Stomach (tissue), 9 donors: ENCODE data around the gene HSPG2. TPM values are rescaled to one million over a fixed set of nuclear protein-coding genes. Genes with fewer than 3 reads are reported as not detected.

Experiments used
- DNase-seq, 2 donors: peaks; one replicate each; pipeline versions ENCODE4 v3.0.0 to v3.0.0-alpha.2; 2013 to 2019
- H3K27ac ChIP-seq, 5 donors: fragments of 200-600 bp in 4 of 5; sonication (generic) in 4 of 5; one replicate each; pipeline ENCODE4 v1.5.1; 2013 to 2019; ENCODE audit warnings: mild to moderate bottlenecking in 1 of 5, moderate library complexity in 1 of 5
- H3K27me3 ChIP-seq, 3 donors: fragments of 200-600 bp; sonication (generic); one replicate each; pipeline ENCODE4 v1.5.1; 2017 to 2019; ENCODE audit warnings: mixed run types in 1 of 3
- H3K36me3 ChIP-seq, 4 donors: fragments of 200-600 bp; sonication (generic); 1 replicate in 3 of 4; 2 replicates in 1 of 4; pipeline ENCODE4 v1.5.1; 2016 to 2019
- H3K4me1 ChIP-seq, 4 donors: fragments of 200-600 bp; sonication (generic); one replicate each; pipeline ENCODE4 v1.5.1; 2016 to 2019
- H3K4me3 ChIP-seq, 4 donors: fragments of 200-600 bp; sonication (generic) in 3 of 4; one replicate each; pipeline ENCODE4 v1.5.1; 2016 to 2019; ENCODE audit warnings: mild to moderate bottlenecking in 1 of 4
- H3K9me3 ChIP-seq, 4 donors: fragments of 200-600 bp; sonication (generic); one replicate each; pipeline ENCODE4 v1.5.1; 2016 to 2019
- EP300 ChIP-seq: sonication (generic); formaldehyde crosslinking; IDR thresholded peaks from one replicate; pipeline ENCODE4 v1.6.1; 2017; ENCODE audit warnings: antibody characterized with exemption
- POLR2A ChIP-seq, 4 donors: fragments of 450-650 bp; IDR thresholded peaks; one replicate each; pipeline ENCODE4 v1.6.1; 2016; ENCODE audit warnings: antibody characterized with exemption in 4 of 4, control low read depth in 2 of 4, mild to moderate bottlenecking in 1 of 4, moderate library complexity in 1 of 4
- POLR2AphosphoS5 ChIP-seq, 3 donors: sonication (generic); formaldehyde crosslinking; IDR thresholded peaks; one replicate each; pipeline ENCODE4 v1.6.1; 2016; ENCODE audit warnings: antibody characterized with exemption in 3 of 3
- WGBS, 5 donors: extraction: QIAGEN DNeasy Blood & Tissue Kit in 3 of 5; methylation state at CpG; one replicate each; pipeline versions ENCODE4 v1.1.5 to v1.1.7; 2013 to 2018; 5-methylcytosine and 5-hydroxymethylcytosine counted together
- intact Hi-C: fragments of 100-400 bp; cut with DNase I; formaldehyde crosslinking; loops from one replicate; pipeline ENCODE4 v1.15.1; 2023; ENCODE audit warnings: low total_unique reads
- polyA plus RNA-seq, 3 donors: library from polyadenylated mRNA; stranded (reverse); fragments of 200-250 nt; gene quantifications; one replicate each; pipeline ENCODE4 v1.2.3, GENCODE V29; 2013
- total RNA-seq, 5 donors: library from RNA; depleted of rRNA; stranded (reverse); fragments of >200 nt; gene quantifications; one replicate each; pipeline versions ENCODE4 v1.1.0 to v1.2.3, GENCODE V29; 2014 to 2016
- TF ChIP-seq, protein P1 (sequence below), 7 experiments: fragments of 450-650 bp in 4 of 7; fragments of 200-600 bp in 3 of 7; sonication (generic) in 3 of 7; IDR thresholded peaks; one replicate each; pipeline ENCODE4 v1.5.1; 2016 to 2019; ENCODE audit warnings: antibody characterized with exemption in 7 of 7, control low read depth in 2 of 7, mild to moderate bottlenecking in 1 of 7
- donor health status: healthy with polysubstance abuse.
- donor health status: Bipolar disorder and iron deficiency.
- donor health status: healthy.

The HSPG2 gene
- total and polyA plus RNA-seq, 8 donors: 21.7 to 504 (median 133) TPM

GRCh38 chr1:21903638-21904453 is 33.3 kb downstream of the HSPG2 start:
- 53 to 62% (median 61%) methylated on average over 24 to 26 of the region's 26 CpGs for WGBS, 5 donors
- no peak for DNase-seq
- TF ChIP-seq, protein P1, sequence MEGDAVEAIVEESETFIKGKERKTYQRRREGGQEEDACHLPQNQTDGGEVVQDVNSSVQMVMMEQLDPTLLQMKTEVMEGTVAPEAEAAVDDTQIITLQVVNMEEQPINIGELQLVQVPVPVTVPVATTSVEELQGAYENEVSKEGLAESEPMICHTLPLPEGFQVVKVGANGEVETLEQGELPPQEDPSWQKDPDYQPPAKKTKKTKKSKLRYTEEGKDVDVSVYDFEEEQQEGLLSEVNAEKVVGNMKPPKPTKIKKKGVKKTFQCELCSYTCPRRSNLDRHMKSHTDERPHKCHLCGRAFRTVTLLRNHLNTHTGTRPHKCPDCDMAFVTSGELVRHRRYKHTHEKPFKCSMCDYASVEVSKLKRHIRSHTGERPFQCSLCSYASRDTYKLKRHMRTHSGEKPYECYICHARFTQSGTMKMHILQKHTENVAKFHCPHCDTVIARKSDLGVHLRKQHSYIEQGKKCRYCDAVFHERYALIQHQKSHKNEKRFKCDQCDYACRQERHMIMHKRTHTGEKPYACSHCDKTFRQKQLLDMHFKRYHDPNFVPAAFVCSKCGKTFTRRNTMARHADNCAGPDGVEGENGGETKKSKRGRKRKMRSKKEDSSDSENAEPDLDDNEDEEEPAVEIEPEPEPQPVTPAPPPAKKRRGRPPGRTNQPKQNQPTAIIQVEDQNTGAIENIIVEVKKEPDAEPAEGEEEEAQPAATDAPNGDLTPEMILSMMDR (IDR thresholded peaks at IDR 0.05): no peak
- TF ChIP-seq EP300: no peak
- no peak for TF ChIP-seq POLR2A (IDR thresholded peaks at IDR 0.05)
- no peak for TF ChIP-seq POLR2AphosphoS5 (IDR thresholded peaks at IDR 0.05)
- Histone ChIP-seq H3K4me3 (no peak overlapping the region), H3K9me3 (no peaks in the 10 kb centered on the region), H3K36me3 (peaks cover 0 to 4% (median 0%) of the 10 kb centered on the region in 4 donors), H3K27me3 (no peaks in the 10 kb centered on the region), H3K27ac (peak overlapping the region; percentile 54 to 97 (median 92)), H3K4me1 (peaks cover 98 to 100% (median 99%) of the 10 kb centered on the region in 4 donors)
- intact Hi-C loops: no loop called here

GRCh38 chr1:21902026-21903012 is 34.8 kb downstream of the HSPG2 start:
- H3K27me3 ChIP-seq: no peaks in the 10 kb centered on the region
- TF ChIP-seq, protein P1 (IDR thresholded peaks at IDR 0.05): no peak
- TF ChIP-seq POLR2A (IDR thresholded peaks at IDR 0.05): no peak
- no peak for TF ChIP-seq POLR2AphosphoS5 (IDR thresholded peaks at IDR 0.05)
- TF ChIP-seq EP300: no peak
- DNase-seq: no peak
- H3K4me1 ChIP-seq: peaks cover 96 to 100% (median 99%) of the 10 kb centered on the region in 4 donors
- 27 to 44% (median 36%) methylated on average over 18 to 20 of the region's 20 CpGs for WGBS, 5 donors
- peak overlapping the region; percentile 38 to 97 (median 92) for H3K27ac ChIP-seq
- intact Hi-C loops: no loop called here
- peaks cover 0 to 4% (median 0%) of the 10 kb centered on the region in 4 donors for H3K36me3 ChIP-seq
- no peaks in the 10 kb centered on the region for H3K9me3 ChIP-seq
- no peak overlapping the region for H3K4me3 ChIP-seq

- Histone ChIP-seq H3K27me3 (no peaks in the 10 kb centered on the region), H3K9me3 (no peaks in the 10 kb centered on the region), H3K36me3 (peaks cover 0 to 4% (median 0%) of the 10 kb centered on the region in 4 donors), H3K4me3 (no peak overlapping the region), H3K4me1 (peaks cover 96 to 100% (median 99%) of the 10 kb centered on the region in 4 donors), H3K27ac (peak overlapping the region; percentile 44 to 97 (median 92))
- DNase-seq: no peak
- WGBS, 5 donors: 49 to 70% (median 53%) methylated on average over 2 to 5 of the region's 5 CpGs
- TF ChIP-seq POLR2AphosphoS5 (IDR thresholded peaks at IDR 0.05) (no peak), EP300 (no peak), POLR2A (IDR thresholded peaks at IDR 0.05) (no peak)
- TF ChIP-seq, protein P1 (IDR thresholded peaks at IDR 0.05): no peak
- intact Hi-C loops: no loop called here
Measured at GRCh38 chr1:21901473-21901847, 35.6 kb downstream of the HSPG2 start.
